Heart left ventricle (tissue), 13 donors: ENCODE results near the gene PARD3B.

Source experiments
- POLR2A ChIP-seq, 2 donors: fragments of 450-650 bp; IDR thresholded peaks; one replicate each; pipeline ENCODE4 v1.6.1; 2017; ENCODE audit warnings: antibody characterized with exemption in 2 of 2, mild to moderate bottlenecking in 2 of 2, moderate library complexity in 2 of 2
- TF ChIP-seq, protein P1 (sequence below), 12 donors: fragments of 200-600 bp; sonication (generic) in 4 of 12; IDR thresholded peaks; one replicate each; pipeline versions ENCODE4 v1.5.0 to v1.8.0; 2018 to 2022; ENCODE audit warnings: antibody characterized with exemption in 12 of 12, mild to moderate bottlenecking in 5 of 12
- donor health status: ischemic (EF 13 %, LVEDD 7.1; RV severe dilation, severe dysfunction).
- donor health status: DM: no; HTN: yes; CAD: no.
- donor health status: DM: no; HTN: no; CAD: no.
- donor health status: ischemic (EF 25% LVEDD 6.9; RV normal size, moderate dysfunction).
- donor health status: ischemic (EF 25% LVEDD 5.7; RV mildly dilated, moderate dysfunction).
- donor health status: ischemic (EF 35%, LVEDD 5.7; RV mildly dilated, moderate dysfunction).
- donor health status: nonischemic (EF 11% LVEDD 7.7; RV severe dilation, severe dysfunction).
- donor health status: DM: yes; HTN: yes; CAD: no.
- donor health status: PGD.
- donor health status: ischemic (EF 29% LVEDD 5.4; RV normal size, mild dysfunction).
- donor health status: nonischemic (EF 23%, LVEDD 6.1; RV moderate dilation, normal function).

DNA sequence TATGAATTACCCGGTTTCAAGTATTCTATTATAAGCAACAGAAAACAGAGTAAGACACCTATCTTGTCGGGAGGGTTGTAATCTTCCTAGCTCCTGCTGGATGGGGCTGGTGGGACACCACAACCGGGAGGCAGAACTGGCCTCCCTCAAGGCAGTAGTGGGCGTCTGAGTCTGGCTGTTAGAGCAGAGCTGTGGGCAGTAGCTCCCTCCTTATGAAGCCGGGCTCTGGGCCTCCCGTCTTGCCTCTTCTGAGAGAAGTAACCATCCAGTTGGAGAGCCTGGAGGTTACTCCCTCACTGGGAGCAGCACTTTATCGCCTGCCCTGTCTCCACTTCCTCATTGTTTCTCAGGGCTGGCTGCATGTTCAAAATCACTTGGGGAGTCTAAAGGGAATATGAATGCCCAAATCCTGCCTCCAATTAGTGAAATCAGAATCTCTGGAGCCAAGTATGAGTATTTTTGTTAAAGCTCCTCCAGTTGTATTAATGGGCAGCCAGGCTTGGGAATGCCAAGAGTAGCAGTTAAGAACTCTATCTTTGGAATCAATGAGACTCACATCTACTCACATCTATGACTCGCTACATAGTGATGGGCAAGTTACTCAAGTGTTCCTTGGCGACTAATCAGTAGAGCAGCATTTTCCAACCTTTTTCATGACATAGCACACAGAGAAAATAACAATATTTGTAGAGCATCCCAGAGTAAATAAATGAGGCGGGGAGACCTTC lies 1109.8 kb downstream of the PARD3B start:
- no peak for TF ChIP-seq POLR2A (IDR thresholded peaks at IDR 0.05)
- TF ChIP-seq, protein P1, sequence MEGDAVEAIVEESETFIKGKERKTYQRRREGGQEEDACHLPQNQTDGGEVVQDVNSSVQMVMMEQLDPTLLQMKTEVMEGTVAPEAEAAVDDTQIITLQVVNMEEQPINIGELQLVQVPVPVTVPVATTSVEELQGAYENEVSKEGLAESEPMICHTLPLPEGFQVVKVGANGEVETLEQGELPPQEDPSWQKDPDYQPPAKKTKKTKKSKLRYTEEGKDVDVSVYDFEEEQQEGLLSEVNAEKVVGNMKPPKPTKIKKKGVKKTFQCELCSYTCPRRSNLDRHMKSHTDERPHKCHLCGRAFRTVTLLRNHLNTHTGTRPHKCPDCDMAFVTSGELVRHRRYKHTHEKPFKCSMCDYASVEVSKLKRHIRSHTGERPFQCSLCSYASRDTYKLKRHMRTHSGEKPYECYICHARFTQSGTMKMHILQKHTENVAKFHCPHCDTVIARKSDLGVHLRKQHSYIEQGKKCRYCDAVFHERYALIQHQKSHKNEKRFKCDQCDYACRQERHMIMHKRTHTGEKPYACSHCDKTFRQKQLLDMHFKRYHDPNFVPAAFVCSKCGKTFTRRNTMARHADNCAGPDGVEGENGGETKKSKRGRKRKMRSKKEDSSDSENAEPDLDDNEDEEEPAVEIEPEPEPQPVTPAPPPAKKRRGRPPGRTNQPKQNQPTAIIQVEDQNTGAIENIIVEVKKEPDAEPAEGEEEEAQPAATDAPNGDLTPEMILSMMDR (IDR thresholded peaks at IDR 0.05), result no peak
